Prostate gland (tissue), 2 donors: ENCODE measurements around the gene ELMOD1.

Experiments
- POLR2A ChIP-seq: fragments of 450-650 bp; IDR thresholded peaks from one replicate; pipeline ENCODE4 v1.6.1; 2016; ENCODE audit warnings: antibody characterized with exemption, mild to moderate bottlenecking
- POLR2AphosphoS5 ChIP-seq: sonication (generic); formaldehyde crosslinking; IDR thresholded peaks from one replicate; pipeline ENCODE4 v1.6.1; 2017; ENCODE audit warnings: antibody characterized with exemption
- TF ChIP-seq, protein P1 (sequence below), 4 experiments: fragments of 200-600 bp in 2 of 4; fragments of 450-650 bp in 2 of 4; sonication (generic) in 2 of 4; IDR thresholded peaks; 1 replicate in 3 of 4; 2 replicates in 1 of 4; pipeline ENCODE4 v1.5.1; 2016 to 2019; ENCODE audit warnings: antibody characterized with exemption in 4 of 4, mild to moderate bottlenecking in 2 of 4, moderate library complexity in 2 of 4

DNA sequence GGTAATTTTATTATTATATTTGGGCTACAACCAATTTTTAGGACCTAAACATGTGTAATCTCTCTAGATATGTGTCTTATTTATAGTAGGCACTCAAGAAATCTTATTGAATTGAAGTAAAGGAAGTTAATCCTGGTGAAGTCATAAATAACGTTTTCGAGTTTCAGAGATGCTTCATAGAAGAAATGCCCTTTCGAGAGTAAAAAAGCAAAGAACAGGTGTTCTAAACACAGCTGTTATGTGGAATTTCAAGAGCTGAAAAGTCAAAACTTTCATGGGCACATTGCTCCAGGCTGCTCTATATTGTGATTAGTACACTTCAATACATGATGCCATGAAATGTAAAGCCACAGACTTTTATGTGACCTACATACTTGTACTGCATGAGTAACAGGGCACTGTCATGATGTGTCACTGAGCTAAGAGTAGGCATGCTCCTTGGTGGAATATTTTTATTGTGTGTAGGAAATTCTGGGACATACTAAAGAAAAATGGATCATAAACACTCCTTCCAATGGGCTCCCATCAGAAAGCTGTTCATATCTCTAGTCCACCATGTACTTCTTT is 7.2 kb upstream of the ELMOD1 start:
- TF ChIP-seq POLR2AphosphoS5 (no peak), POLR2A (no peak)
- TF ChIP-seq, protein P1, sequence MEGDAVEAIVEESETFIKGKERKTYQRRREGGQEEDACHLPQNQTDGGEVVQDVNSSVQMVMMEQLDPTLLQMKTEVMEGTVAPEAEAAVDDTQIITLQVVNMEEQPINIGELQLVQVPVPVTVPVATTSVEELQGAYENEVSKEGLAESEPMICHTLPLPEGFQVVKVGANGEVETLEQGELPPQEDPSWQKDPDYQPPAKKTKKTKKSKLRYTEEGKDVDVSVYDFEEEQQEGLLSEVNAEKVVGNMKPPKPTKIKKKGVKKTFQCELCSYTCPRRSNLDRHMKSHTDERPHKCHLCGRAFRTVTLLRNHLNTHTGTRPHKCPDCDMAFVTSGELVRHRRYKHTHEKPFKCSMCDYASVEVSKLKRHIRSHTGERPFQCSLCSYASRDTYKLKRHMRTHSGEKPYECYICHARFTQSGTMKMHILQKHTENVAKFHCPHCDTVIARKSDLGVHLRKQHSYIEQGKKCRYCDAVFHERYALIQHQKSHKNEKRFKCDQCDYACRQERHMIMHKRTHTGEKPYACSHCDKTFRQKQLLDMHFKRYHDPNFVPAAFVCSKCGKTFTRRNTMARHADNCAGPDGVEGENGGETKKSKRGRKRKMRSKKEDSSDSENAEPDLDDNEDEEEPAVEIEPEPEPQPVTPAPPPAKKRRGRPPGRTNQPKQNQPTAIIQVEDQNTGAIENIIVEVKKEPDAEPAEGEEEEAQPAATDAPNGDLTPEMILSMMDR (IDR thresholded peaks at IDR 0.05), result no peak
